ENCODE measurements around the gene KRT5.

Gene KRT5

GRCh38 chr12:52521568-52522266, 1.5 kb upstream of the KRT5 start:
- Mint-ChIP-seq H3K4me3 (no peak overlapping the region), H3K9me3 (no peaks in the 10 kb centered on the region), H3K27me3 (ENCODE audit: low read depth) (peaks cover 8% of the 10 kb centered on the region), H3K27ac (no peak overlapping the region), H3K4me1 (no peaks in the 10 kb centered on the region), H3K36me3 (ENCODE audit: low read depth) (no peaks in the 10 kb centered on the region)
- no peak for TF ChIP-seq CTCF (IDR thresholded peaks at IDR 0.05; ENCODE audit: unreplicated experiment in 3 of 3)

GRCh38 chr12:52521175-52521567, 977 bp upstream of the KRT5 start:
- no peak for TF ChIP-seq CTCF (IDR thresholded peaks at IDR 0.05; ENCODE audit: unreplicated experiment in 3 of 3)

GRCh38 chr12:52519387-52519703, 849 bp downstream of the KRT5 start:
- no peaks in the 10 kb centered on the region for H3K36me3 Mint-ChIP-seq (ENCODE audit: low read depth)
- no peak overlapping the region for H3K4me3 Mint-ChIP-seq
- no peak for TF ChIP-seq CTCF (IDR thresholded peaks at IDR 0.05; ENCODE audit: unreplicated experiment in 3 of 3)
- peaks cover 16% of the 10 kb centered on the region for H3K27me3 Mint-ChIP-seq (ENCODE audit: low read depth)
- no peaks in the 10 kb centered on the region for H3K4me1 Mint-ChIP-seq
- no peak overlapping the region for H3K27ac Mint-ChIP-seq
- H3K9me3 Mint-ChIP-seq = no peaks in the 10 kb centered on the region

More at GRCh38 chr12:52521175-52521567, 977 bp upstream of the KRT5 start:
- Mint-ChIP-seq H3K27me3 (ENCODE audit: low read depth) (peaks cover 8% of the 10 kb centered on the region), H3K9me3 (no peaks in the 10 kb centered on the region), H3K36me3 (ENCODE audit: low read depth) (no peaks in the 10 kb centered on the region), H3K4me3 (no peak overlapping the region), H3K4me1 (no peaks in the 10 kb centered on the region), H3K27ac (no peak overlapping the region)

GRCh38 chr12:52518574-52519386, 1.4 kb downstream of the KRT5 start:
- H3K27me3 Mint-ChIP-seq (ENCODE audit: low read depth) = peaks cover 20% of the 10 kb centered on the region
- H3K27ac Mint-ChIP-seq = no peak overlapping the region
- no peaks in the 10 kb centered on the region for H3K4me1 Mint-ChIP-seq
- H3K9me3 Mint-ChIP-seq = no peaks in the 10 kb centered on the region
- TF ChIP-seq CTCF (IDR thresholded peaks at IDR 0.05; ENCODE audit: unreplicated experiment in 3 of 3) = no peak
- H3K4me3 Mint-ChIP-seq = no peak overlapping the region
- H3K36me3 Mint-ChIP-seq (ENCODE audit: low read depth) = no peaks in the 10 kb centered on the region

GRCh38 chr12:52517888-52518287, 2.3 kb downstream of the KRT5 start:
- no peaks in the 10 kb centered on the region for H3K4me1 Mint-ChIP-seq
- H3K27me3 Mint-ChIP-seq (ENCODE audit: low read depth) = peaks cover 20% of the 10 kb centered on the region
- no peaks in the 10 kb centered on the region for H3K36me3 Mint-ChIP-seq (ENCODE audit: low read depth)
- no peak overlapping the region for H3K4me3 Mint-ChIP-seq
- H3K9me3 Mint-ChIP-seq = no peaks in the 10 kb centered on the region
- no peak for TF ChIP-seq CTCF (IDR thresholded peaks at IDR 0.05; ENCODE audit: unreplicated experiment in 3 of 3)
- no peak overlapping the region for H3K27ac Mint-ChIP-seq

Measured in nephron (organoid).